ENCODE data around the gene CREB3L2. TPM values are rescaled to one million over a fixed set of nuclear protein-coding genes. Genes with fewer than 3 reads are reported as not detected.

The CREB3L2 gene
- total and polyA plus RNA-seq, 10 of the 15 experiments (the other 5 are each of a cell fraction or from before 2014, with no cell fraction given), result 6.4 to 67.1 (median 26.2) TPM

- TF ChIP-seq TCF3 (IDR thresholded peaks at IDR 0.05; ENCODE audit: borderline replicate concordance, insufficient read depth, low read depth, low read length), result peak; percentile 83; the same call in 1 of the 2 replicates
- no peak for TF ChIP-seq NFYB (IDR thresholded peaks at IDR 0.05; ENCODE audit: insufficient read depth, low read depth, low read length)
- 0 out of 2 replicates have a peak, but pooled peaks have one; percentile 38 for TF ChIP-seq POLR2AphosphoS2 (IDR thresholded peaks at IDR 0.05; ENCODE audit: low read depth, low read length)
- TF ChIP-seq MEF2B (IDR thresholded peaks at IDR 0.05; ENCODE audit: partially characterized antibody, poor library complexity, severe bottlenecking), result peak; percentile 91
- TF ChIP-seq BHLHE40 (IDR thresholded peaks at IDR 0.05; ENCODE audit: borderline replicate concordance in 1 of 2, low read depth in 2 of 2, low read length in 1 of 2), result peak; percentile 68 to 85
- TF ChIP-seq HDGF (IDR thresholded peaks at IDR 0.05), result no peak
- TF ChIP-seq GATAD2B (conservative IDR thresholded peaks at IDR 0.05; ENCODE audit: low read depth), result peak; percentile 77
These were observed at the start of gene CREB3L2 (continued) for GRCh38 chr7:138001529-138002095.

- Histone ChIP-seq H3K27me3 (replicated peaks in 1 of 2; ENCODE audit: control insufficient read depth in 2 of 2, insufficient read depth in 2 of 2, low read length in 1 of 2) (no peaks in the 10 kb centered on the region), H3K9ac (ENCODE audit: control insufficient read depth, insufficient read depth, low read length) (no peak overlapping the region), H3K4me2 (ENCODE audit: control insufficient read depth, insufficient read depth) (no peak overlapping the region), H3K4me1 (ENCODE audit: control insufficient read depth, insufficient read depth, low read length) (no peaks in the 10 kb centered on the region), H3K36me3 (ENCODE audit: control insufficient read depth in 2 of 2, insufficient read depth in 2 of 2, low read length in 1 of 2) (no peaks in the 10 kb centered on the region), H3K4me3 (no peak overlapping the region), H2AFZ (ENCODE audit: control insufficient read depth, low read depth, low read length) (no peak overlapping the region), H4K20me1 (ENCODE audit: control insufficient read depth, insufficient read depth) (no peaks in the 10 kb centered on the region), H3K79me2 (ENCODE audit: control insufficient read depth, insufficient read depth, low read length) (no peaks in the 10 kb centered on the region), H3K27ac (ENCODE audit: control insufficient read depth, insufficient read depth) (no peak overlapping the region), H3K9me3 (replicated peaks; ENCODE audit: control insufficient read depth, insufficient read depth, low read length) (no peaks in the 10 kb centered on the region)
- DNase-seq (ENCODE audit: low read depth, low spot score) (no peak), ATAC-seq (no peak), FAIRE-seq (no peak)
- POLR2A ChIA-PET, result no interaction called here
- TF ChIP-seq RCOR1 (conservative IDR thresholded peaks at IDR 0.05; ENCODE audit: low read depth, low read length), result no peak
- TF ChIP-seq, protein P1, sequence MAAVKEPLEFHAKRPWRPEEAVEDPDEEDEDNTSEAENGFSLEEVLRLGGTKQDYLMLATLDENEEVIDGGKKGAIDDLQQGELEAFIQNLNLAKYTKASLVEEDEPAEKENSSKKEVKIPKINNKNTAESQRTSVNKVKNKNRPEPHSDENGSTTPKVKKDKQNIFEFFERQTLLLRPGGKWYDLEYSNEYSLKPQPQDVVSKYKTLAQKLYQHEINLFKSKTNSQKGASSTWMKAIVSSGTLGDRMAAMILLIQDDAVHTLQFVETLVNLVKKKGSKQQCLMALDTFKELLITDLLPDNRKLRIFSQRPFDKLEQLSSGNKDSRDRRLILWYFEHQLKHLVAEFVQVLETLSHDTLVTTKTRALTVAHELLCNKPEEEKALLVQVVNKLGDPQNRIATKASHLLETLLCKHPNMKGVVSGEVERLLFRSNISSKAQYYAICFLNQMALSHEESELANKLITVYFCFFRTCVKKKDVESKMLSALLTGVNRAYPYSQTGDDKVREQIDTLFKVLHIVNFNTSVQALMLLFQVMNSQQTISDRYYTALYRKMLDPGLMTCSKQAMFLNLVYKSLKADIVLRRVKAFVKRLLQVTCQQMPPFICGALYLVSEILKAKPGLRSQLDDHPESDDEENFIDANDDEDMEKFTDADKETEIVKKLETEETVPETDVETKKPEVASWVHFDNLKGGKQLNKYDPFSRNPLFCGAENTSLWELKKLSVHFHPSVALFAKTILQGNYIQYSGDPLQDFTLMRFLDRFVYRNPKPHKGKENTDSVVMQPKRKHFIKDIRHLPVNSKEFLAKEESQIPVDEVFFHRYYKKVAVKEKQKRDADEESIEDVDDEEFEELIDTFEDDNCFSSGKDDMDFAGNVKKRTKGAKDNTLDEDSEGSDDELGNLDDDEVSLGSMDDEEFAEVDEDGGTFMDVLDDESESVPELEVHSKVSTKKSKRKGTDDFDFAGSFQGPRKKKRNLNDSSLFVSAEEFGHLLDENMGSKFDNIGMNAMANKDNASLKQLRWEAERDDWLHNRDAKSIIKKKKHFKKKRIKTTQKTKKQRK (IDR thresholded peaks at IDR 0.05; ENCODE audit: low read depth, low read length), result no peak
- TF ChIP-seq HDAC6 (IDR thresholded peaks at IDR 0.05; ENCODE audit: unreplicated experiment), result no peak
- TF ChIP-seq, protein P2, sequence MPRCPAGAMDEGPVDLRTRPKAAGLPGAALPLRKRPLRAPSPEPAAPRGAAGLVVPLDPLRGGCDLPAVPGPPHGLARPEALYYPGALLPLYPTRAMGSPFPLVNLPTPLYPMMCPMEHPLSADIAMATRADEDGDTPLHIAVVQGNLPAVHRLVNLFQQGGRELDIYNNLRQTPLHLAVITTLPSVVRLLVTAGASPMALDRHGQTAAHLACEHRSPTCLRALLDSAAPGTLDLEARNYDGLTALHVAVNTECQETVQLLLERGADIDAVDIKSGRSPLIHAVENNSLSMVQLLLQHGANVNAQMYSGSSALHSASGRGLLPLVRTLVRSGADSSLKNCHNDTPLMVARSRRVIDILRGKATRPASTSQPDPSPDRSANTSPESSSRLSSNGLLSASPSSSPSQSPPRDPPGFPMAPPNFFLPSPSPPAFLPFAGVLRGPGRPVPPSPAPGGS (IDR thresholded peaks at IDR 0.05; ENCODE audit: borderline replicate concordance, insufficient read depth, low read depth, low read length, poor library complexity, severe bottlenecking), result no peak
- no peak for TF ChIP-seq RELA (IDR thresholded peaks at IDR 0.05; ENCODE audit: borderline replicate concordance, partially characterized antibody)
- WGBS (ENCODE audit: insufficient coverage, insufficient replicate concordance, low lambda C conversion rate, missing lambda C conversion rate), result 57% methylated on average over 1 of the region's 1 CpG
- CTCF ChIA-PET, result no interaction called here
- SMC1A ChIA-PET (ENCODE audit: uncharacterized antibody, unreplicated experiment), result interaction anchor here (0.6 to 1.2 kb wide), 4 partner anchors 10 to 36 kb away, joined by 3 to 4 read pairs (median 3); no protein-coding TSS in a partner anchor
- BruUV-seq (replicated peaks), result no TSS peak
- intact Hi-C loops (cut with micrococcal nuclease; ENCODE audit: unreplicated experiment) (no loop called here), in situ Hi-C loops (cut with MboI) (no loop called here)
- RAD21 ChIA-PET (ENCODE audit: unreplicated experiment), result no interaction called here
These were observed 47.7 kb upstream of the CREB3L2 start for GRCh38 chr7:138049505-138050116.

Data from GM12878 (cell line).